HG03558 (cell line): ENCODE data around the gene PRXL2A.
"Not testable (repeated sequence)": the region's sequence is repeated elsewhere in the genome, so short reads cannot be mapped to it uniquely, and the experiment has no call there.

Experiments
- ATAC-seq: cut with Tn5 transposase; IDR thresholded peaks from one replicate; pipeline ENCODE4 v1.9.1; 2021; ENCODE audit warnings: moderate number of reproducible peaks; ENCODE audit not compliant: unreplicated experiment; ENCODE audit errors: extremely low read depth

PRXL2A gene

DNA sequence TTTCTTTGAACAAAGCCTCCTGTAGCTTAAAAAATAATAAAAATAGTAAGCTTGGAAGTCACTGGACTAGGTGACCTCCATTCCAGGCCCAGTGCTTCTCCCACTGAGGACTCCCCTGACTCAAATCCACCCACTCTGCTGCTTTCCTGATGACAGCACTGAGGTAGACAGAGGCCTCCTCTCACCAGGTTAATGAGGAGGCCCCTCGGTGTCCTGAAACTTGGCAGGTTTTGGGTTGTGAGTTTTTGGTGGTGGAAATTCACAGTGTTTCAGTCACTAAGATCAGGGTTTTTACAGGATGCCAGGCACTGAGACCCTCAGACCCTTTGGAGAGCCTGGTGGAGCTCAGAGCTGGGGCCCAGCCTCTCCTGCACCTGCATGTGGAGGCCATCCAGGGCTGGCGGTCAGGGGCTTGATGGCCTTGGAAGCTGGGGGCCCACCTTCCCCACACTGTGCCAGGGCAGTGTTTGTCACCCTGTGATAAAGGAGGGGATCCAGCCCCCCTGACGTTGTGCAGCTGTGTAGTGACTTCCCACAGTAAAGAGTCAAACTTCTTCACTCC lies 64.8 kb downstream of the PRXL2A start:
- no peak for ATAC-seq

DNA sequence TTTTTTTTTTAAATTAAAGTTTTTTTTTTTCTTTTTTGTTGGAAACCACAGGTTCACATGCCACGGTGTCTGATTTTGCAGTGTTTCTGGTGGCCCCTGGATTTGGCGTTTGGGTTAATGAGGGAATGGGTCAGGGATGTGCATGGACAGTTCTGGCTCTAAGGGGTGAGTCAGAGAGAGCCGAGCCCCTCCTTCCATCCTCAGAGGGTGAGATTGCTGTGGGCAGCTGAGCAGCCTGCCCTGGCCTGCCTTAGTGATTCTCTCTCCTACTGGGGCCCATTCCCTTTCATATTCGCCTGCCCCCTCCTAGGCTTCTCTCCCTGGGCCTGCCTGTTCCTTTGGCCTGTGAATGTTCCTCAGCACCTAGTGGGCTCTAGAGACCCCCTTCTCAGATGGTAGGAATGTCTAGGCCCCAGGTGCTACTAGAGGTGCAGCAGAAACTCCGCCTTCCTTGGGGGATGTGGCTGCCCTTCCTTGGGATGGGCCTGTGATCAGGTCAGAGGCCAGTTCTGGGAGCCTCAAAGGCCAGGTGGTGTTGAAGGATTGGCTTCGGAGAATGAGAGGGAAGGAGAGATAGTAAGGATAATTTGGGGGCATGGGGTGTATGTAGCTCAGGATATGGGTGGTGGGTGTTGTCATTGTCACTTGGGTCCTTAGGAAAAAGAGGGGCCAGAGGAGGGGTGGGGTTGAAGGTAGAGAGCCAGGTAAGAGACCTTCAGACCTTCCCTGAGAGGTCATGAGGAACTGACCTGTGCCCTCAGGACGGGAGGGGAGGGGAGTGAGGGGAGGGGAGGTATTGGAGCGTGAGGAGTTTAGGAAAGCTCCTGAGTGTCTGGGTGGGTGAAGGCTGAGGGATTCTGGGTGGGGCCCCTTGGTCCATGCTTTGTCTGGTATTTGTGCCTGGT lies 65.6 kb downstream of the PRXL2A start:
- ATAC-seq, result no peak

DNA sequence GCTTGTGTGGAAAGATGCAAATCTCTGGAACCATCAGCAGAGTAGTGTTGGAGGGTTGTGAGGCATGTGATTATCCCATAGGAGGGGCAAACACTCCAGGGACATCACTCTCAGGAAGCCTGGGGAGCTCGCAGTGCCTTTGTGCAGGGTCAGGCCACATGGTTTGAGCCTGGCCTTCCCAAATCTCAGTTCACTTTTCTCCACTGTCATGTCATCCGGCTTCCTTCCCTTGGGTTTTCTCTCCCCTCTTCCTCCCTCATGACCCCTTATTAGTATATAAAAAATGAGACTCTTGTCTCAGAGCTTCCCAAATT lies 66.2 kb downstream of the PRXL2A start:
- ATAC-seq, result no peak

DNA sequence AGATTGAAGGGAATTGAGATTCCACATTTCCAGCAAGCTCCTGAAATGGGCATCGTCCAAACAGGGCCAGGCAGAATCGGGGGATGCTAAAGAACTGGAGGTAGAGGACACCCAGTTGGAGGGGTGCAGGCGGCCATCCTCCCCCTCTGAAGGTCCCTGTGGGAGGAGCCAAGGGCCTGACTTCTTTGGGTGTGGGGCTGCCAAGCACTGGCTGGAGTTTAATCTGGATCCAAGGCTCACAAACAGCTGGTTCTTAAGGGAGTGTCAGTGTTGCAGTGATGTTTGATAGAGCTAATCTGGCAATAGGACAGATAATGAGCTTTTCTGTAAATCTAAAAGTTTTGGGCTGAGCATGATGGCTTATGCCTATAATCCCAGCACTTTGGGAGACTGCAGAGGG lies 66.6 kb downstream of the PRXL2A start:
- no peak for ATAC-seq

DNA sequence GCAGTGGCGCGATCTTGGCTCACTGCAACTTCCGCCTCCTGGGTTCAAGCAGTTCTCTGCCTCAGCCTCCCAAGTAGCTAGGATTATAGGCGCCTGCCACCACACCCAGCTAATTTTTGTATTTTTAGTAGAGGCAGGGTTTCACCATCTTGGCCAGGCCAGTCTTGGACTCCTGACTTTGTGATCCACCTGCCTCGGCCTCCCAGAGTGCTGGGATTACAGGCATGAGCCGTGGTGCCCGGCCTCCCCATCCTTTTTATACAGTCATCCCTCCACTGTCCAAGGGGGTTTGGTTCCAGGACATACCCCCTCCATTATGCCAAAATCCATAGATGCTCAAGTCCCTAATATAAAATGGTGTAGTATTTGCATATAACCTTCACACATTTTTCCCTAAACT lies 67.3 kb downstream of the PRXL2A start:
- ATAC-seq, result not testable (repeated sequence)

DNA sequence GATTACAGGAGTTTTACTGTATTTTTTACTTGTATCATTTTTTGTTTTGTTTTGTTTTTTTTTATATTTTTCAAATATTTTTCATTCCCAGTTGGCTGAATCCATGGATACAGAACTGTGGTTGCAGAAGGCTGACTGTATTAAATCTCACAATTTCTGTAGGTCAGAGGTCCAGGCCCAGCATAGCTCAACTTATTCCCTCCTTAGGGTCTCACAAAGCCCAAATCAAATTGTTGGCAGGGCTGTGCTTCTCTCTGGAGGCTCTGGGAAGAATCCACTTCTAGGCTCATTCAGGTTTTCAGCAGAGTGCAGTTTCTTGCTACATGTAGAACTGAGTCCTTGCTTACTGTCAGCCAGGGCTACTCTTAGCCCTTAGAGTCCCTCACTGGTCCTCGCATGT lies 68.3 kb downstream of the PRXL2A start:
- no peak for ATAC-seq

DNA sequence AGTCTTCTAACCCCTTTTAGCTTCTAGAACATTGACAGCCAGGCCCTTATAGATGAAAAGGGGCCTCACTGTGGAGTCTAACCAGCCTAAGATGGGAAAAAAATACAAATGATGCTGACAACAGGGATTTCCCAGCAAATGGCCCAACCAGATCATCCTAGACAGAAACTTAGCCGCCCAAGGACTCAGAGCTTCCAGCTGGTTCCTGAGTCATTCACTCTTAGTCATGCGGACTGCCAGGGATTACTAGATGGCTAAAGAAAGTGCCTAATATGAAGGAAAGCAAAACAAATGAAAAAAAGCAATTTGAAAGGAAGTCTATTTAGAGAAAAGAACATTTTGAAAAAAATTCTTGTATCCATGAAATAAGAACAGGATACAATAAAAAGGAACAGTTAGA lies 69.5 kb downstream of the PRXL2A start:
- ATAC-seq, result no peak

DNA sequence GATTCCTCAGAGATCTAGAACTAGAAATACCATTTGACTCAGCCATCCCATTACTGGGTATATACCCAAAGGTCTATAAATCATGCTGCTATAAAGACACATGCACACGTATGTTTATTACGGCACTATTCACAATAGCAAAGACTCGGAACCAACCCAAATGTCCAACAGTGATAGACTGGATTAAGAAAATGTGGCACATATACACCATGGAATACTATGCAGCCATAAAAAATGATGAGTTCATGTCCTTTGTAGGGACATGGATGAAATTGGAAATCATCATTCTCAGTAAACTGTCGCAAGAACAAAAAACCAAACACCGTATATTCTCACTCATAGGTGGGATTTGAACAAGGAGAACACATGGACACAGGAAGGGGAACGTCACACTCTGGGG lies 72.0 kb downstream of the PRXL2A start:
- not testable (repeated sequence) for ATAC-seq

DNA sequence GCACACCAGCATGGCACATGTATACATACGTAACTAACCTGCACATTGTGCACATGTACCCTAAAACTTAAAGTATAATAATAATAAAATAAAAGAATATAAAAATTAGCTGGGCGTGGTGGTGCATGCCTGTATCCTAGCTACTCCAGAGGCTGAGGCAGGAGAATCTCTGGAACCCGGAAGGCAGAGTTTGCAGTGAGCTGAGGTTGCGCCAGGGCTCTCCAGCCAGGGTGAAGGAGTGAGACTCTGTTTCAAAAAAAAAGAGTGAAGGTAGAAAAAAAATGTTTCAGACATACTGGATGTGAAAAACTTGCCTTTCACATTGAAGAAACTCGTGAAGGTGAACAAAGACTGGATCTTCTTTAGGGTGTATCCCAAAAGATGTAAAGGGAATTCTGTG lies 72.5 kb downstream of the PRXL2A start:
- ATAC-seq, result no peak

DNA sequence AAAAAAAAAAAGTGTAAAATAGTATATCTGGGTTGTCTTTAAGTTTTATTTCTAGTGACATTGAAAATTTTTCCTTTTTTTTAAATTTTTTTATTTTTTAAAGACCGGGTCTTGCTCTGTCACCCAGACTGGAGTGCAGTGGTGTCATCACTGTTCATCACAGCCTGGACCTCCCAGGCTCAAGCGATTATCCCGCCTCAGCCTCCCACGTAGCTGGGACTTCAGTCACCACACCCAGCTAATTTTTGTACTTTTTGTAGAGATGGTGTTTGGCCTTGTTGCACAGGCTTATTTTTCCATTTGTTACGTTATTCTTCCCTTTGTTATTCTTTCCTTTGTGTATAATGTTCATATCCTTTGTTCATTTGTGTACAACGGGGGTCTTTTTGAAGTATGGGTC lies 75.9 kb downstream of the PRXL2A start:
- no peak for ATAC-seq

DNA sequence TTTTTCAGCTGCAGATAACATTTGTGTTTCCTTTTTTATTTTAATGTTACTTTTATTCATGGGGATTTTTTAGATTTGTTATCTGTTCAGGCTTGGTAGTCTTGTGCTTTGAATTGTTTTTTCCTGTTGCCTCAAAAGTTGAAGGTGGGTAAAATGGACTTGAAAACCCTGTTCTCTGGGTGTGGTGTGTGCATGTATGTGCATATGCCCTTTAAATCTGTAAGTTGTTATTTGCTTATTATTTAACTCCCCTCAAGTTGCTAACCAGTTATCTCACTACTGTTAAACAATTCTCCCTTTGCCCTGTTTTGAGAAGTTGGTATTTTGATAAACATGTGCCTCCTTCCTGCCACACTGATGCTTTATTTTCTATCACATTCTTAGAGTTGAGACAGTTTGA lies 76.3 kb downstream of the PRXL2A start:
- no peak for ATAC-seq

DNA sequence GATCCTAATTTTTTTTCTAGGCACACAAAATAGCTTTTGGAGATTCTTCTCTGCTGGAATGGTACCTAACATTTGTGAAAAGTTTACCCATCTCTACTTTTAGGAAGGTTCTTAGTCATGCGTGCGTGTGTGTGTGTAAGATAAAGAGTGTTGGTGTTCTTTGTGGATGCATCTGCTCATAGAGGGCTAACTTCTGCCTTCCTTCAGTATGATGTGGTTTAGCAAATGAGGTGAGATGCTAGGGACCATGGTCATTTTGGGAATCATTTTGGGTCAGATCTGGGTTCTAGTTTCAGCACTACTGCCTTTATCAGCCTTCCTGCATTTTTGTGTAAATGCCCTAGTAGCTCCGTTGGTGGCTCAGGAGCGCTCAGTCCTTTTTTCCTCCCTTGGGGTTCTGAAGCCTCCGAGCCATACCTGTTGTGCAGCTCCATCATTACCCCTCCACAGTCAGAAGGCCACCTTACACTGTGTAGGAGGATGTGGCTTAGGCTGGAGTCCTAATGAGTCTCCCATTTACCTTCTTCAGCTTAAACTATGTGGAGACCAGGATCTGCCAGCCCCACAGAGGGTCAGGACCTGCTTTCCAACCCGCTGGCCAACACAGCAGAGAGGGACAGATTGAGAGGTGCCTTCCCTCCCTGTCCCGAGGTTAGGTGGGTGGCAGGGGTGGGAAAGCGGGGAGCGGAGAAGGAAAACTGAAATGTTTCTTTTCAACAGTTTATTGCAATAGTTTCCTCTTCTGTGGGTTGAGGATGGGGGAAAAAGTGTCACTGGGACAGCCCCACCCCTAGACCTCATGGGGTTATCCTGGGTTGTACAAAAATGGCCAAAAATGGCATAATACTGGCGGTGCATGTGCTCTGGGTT lies 77.0 kb downstream of the PRXL2A start:
- ATAC-seq, result no peak

DNA sequence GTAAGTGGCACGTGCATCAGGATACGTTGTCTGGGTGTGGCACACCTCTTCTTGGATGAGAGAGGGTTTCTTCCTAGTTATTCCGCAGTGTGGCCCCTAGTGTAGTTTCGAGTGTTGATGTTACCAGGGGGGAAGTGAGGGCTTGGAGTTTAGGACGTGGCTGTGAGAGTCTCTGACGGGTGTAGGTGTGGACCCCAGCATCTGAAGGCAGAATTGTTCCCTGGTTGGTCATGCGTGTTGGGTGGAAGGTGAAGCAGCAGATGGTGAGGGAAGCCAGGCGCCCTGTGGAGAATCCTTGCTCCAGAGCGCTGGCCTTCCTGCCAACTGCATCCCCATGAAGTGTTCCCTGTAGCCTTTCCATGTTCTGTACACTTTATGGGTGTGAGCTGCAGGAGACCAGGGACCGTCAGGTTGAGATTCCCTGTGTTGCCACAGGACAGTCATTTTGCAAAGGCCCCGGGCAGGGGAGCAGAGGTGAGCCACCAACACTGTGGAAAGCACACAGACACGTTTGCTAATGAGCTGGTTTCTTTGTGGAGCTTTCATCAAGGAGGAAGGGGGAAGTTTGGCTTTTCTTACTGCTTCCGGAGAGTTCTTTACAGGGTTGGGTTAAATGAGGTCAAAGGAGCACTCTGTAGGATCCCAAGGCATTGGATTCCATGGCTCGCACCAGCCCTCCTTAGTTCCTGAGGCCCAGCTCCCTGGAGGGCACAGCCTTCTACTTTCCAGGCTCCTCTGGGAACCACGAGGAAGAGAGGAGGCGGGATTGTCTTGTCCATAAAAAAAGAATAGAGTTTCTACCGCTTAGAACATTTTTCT lies 77.8 kb downstream of the PRXL2A start:
- ATAC-seq, result no peak
